DMS 273 (cell line): ENCODE results near the gene CDCA4.

Experiments used
- DNase-seq: peaks from one replicate; lab custom pipeline; 2025; ENCODE audit not compliant: unreplicated experiment; lab: John Stamatoyannopoulos, UW

CDCA4 gene

DNA sequence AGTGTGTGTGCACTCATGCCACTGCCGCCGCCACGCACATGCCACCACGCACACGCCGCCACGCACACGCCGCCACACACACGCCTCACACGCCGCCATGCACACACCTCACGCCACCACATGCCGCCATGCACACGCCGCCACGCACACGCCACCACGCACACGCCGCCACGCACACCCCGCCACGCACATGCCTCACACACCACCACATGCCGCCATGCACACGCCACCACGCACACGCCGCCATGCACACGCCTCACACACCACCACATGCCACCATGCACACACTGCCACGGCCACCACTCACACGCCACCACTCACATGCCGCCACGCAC is 29.0 kb downstream of the CDCA4 start:
- no peak for DNase-seq

- no peak for DNase-seq
These were observed 31.0 kb downstream of the CDCA4 start for GRCh38 chr14:104989951-104990303.

DNA sequence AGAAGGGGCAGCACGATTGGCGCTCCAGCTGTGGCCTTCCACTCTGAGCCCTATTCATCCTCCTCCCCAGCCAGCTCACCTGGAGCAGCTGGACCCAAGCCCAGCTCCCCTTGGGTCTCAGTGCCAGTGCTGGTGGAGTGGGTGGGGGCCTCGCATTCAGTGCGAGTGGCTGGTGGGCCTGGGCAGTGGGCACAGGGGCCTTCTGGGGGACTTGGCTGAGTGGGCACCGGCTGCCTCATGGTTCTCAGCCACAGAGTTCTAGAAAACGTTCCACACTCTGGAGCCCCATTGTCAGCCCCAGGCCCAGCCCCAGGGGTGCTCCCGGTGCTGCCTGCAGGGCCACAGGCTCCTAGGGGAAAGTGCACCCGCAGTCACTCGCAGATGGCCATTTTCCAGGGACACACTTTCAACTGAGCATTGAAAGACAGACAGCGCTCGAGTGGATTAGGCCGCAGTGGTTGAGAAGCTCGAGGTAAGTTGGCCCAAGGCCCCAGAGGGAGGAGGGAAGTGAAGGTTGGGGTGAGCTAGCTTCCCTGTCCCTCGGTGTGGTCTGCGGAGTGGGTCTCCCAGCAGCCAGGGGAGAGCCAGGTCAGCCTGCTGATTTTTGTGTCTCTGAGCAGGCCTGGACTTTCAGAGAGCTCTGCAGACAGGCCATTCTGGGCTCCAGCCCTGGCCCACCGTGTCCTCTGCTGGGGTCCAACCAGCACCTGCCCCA is 31.5 kb downstream of the CDCA4 start:
- no peak for DNase-seq

DNA sequence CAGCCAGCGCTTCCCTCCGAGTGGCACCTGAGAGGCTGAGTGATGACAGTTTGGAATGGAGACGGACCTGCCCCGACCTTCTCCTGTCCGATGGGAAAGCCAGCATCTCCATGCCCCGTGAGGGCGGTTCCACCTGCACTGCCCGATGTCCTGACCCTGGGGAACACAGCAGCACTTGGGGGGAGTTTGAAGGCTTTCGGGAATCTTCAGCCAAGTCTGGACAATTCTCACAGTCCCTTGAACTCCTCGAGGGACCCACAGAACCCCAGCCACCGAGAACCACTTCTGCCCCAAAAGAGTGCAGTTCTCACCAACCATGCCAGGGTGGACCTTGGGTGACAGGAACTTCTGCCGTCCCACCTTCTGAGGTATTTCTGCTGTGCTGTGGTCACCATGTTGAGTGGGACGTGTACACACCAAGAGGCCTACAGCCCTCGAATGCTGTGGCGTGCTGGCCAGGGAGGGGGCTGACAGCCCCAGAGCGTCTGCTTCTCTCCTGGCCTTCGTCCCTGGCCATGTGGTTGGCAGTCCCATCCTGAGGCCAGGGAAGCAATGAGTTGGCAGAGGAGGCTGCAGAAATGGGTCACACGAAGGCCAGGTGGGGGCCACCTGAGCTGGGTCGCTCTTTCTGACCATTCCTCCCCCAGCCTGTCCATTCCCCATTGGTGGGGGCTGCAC is 34.3 kb downstream of the CDCA4 start:
- no peak for DNase-seq

- DNase-seq, result peak; percentile 97
These were observed 35.0 kb downstream of the CDCA4 start, which contains the start of gene CLBA1 for GRCh38 chr14:104985675-104986486. CLBA1 (plus strand) TSS chr14:104985788; CDS start chr14:104986432, 644 bp downstream.

DNA sequence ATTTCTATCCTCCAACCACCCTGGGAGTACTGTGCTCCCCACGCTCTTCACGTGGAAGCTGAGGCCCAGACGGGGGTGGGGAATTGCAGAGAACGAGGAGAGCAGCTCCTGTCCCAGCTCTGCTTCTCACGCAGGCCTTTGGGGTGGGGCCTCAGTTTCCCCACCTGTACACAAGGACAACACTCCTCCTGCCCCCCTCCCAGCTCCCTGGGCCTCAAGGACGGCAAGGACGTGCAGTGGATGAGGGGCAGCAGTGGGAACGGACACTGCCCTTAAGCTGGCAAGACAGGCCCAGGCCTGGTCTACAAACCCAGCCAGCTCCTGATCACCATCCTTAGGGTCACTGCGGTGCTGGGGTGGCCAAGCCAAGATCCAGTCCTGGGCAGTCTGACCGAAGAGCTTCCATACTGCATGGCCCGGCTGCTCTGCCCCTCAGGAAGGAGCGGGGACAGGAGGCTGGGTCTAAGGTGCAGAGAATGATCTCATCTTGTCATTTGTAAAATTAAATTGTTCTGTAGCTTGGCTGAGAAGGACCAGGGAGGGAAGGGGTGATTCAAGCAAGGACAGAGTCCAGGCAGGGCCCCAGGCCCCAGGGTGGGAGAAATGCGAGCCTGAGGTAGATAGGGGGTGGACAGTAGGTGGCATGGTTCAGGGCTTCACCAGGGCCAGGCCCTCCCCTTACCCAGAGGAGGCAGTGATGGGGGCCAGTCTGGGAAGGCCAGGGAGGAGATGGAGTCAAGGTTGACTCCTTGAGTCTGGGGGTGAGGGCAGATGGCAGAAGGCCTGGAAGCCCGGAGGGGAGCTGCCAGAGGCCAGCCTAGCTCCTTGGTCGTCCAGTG is 36.6 kb downstream of the CDCA4 start:
- no peak for DNase-seq

- DNase-seq, result no peak
These were observed 37.6 kb downstream of the CDCA4 start for GRCh38 chr14:104983231-104983721.

GRCh38 chr14:104982548-104983230 is 38.2 kb downstream of the CDCA4 start:
- no peak for DNase-seq

- DNase-seq, result no peak
These were observed 39.0 kb downstream of the CDCA4 start for GRCh38 chr14:104981699-104982541.

DNA sequence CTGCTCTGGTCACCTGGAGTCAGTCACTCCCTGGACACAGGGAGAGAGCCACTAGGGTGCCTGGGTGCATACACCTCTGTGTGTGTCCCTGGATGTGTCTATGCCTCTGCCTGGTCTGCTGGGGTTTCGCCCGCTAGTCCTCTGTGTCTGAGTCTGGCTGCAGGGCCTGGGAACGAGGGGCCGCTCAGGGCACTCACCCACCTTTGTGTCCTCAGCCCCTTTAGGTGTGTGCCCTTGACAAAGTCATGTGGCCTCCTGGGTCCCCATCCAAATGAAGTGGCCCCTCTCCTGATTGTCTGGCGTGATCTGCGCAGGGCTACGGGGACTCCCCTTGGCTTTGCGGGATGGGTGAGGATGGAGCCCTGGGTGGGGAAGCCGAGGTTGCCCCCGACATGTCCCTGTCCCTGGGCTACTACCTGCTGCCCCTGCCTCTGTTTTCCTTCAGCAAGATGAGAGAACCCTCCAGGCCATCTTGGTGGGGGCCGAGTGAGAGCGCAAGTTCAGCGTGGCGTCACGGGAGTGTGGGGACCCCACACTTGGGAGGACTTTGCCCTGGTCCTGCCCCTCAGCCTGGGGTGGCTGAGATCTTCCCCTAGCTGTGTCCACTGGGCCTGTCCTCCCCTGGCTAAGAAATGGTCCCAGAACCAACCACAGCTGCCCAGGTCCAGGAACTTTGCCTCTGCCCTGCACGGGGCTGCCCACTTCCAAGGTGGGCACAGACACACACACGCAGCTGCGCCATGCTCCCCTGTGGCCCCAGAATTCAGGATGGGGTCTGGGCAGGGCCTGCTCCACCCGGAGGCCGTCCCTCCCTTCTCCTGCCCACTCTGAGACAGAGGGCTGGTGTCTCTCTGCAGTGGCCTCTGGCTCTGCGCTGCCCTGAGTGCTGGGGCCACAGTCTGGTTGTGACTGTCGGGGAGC is 40.0 kb downstream of the CDCA4 start:
- no peak for DNase-seq

GRCh38 chr14:104979758-104980610 is 40.9 kb downstream of the CDCA4 start:
- DNase-seq, result peak; percentile 47

DNA sequence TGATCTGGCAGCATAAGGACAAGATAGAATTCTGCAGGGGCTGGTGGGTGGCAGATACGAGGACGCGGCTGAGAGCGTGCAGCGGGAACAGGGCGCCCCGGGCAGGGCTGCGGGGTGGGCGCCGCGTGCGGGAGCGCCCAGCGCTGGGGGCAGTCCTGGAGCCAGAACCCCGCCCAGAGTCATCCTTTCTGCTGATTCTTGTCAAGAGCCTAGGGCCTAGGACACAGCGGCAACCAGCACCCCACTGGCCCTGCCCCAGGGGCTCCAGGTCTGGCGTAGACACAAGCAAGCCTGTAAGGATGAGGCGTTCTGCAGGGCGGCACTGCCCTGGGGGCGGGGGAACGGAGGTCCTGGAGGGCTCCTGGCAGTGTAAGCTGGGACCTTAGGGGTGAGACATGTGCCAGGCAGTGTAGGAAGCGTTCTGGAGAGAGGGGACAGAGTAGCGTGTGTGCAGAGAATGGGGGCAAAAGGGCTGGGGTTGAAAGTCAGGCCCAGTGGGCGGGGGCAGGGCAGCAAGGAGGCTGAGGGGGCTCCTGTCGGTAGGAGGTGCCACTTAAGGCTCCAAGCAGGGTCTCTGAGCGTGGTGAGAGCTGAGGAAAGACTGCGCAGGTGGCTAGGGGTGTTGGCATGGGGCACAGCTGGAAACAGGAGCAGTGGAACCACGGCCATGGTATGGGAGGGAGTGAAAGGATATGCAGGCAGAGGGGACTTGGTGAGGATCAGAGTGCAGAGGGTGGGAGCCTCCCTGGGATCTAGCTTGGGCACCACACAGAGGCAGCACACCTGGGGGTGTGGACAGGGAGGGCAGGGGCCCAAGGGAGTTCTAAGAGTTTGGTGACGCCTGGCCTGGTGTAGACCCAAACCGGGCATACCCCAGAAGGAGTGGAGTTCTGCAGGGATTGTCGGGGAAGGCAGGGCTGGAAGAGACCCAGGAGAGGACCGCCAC is 41.9 kb downstream of the CDCA4 start:
- DNase-seq, result no peak

DNA sequence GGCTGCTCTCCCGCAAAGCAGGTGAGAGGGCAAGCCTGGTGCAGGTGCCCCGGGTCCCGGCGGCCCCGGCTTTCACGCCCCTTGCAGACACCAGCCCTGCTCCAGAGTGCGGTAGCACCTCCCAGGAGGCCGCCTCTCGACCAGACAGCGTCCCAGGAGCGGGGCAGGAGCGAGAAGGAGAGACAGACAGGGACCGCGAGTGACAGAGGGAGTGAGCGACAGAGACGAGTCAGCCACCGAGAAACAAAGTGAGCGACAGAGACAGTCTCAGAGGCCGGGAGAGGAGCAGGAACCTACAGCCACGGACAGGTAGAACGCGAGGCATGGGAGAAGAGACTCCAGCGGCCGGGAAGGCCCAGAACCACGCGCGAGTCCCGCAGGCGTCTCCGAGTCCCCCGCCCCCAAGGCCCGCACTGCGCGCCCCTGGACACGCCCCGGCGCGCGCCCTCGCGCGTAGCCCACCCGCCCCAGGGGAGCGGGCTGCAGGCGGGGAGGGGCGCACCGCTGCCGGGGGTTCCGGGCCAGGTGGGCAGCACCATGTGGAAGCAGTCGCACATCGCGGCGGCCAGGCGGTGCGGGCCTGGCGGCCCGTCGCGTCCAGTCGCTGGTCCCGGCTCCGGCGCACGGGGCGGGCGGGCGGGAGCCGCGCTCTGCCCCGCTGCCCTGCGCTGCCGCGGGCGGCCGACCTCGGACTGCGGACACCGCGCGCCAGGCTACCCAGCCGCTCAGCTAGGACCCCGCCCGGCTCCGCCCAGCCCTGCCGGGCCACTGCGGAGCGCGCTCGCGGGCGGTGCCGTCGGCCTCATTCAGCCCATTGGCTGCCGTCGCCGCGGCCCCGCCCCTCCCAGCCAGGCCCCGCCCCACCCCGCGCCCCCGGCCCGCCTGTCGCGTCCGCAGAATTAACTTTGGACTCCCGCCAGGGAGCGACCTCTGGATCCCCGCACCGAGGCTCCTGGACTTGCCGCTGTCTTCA is 42.9 kb downstream of the CDCA4 start, which contains the start of gene AHNAK2:
AHNAK2 (minus strand) TSS at position 694 of the 973 bp plus-strand sequence; CDS start at position 557, 137 bp downstream.
- DNase-seq, result peak; percentile 87

DNA sequence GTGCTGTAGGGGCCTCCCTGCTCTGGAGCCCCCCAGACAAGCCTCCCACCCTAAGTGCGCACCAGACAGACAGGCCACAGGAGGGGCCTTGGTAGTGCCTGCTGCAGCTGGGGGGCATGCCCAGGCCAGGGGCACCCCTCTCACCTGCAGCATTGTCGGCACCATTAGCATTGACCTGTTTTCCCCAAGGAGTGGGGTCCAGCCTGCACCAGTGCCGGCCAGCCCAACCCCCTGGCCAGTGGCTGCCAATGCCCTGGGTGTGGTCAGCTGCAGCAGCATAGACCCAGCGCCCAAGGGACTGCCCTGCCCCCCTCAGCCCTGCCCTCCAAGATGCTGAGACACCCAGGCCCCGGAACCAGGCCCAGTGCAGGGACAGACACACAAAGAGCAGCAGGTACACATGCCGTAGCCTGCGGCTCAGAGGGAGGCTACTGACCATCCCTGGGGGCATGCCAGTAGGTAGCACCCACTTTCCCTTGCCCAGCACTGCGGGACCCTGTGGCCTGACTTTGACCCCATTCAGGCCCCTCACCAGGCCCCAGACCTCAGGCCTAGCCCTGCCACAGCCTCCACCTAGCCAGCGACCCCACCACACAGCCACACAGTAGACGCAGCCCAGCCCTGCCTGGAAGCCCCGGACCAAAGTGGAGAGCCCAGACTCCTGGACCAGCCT is 43.7 kb downstream of the CDCA4 start:
- no peak for DNase-seq
